Right atrium auricular region (tissue), 2 donors: ENCODE measurements around the gene PSRC1. TPM values are rescaled to one million over a fixed set of nuclear protein-coding genes. Genes with fewer than 3 reads are reported as not detected.
"Not testable (repeated sequence)": the region's sequence is repeated elsewhere in the genome, so short reads cannot be mapped to it uniquely, and the experiment has no call there.

Source experiments
- DNase-seq: peaks from one replicate; pipeline ENCODE4 v3.0.0-alpha.2; 2019; ENCODE audit warnings: low spot score
- H3K27ac ChIP-seq, 2 donors: fragments of 200-600 bp; sonication (generic); 1 replicate in 1 of 2; 2 replicates in 1 of 2; pipeline ENCODE4 v1.5.1; 2016 to 2019
- H3K27me3 ChIP-seq, 2 donors: fragments of 200-600 bp; sonication (generic); one replicate each; pipeline versions ENCODE4 v1.5.1 to v1.6.0; 2017 to 2019
- H3K36me3 ChIP-seq: fragments of 200-600 bp; sonication (generic); one replicate; pipeline ENCODE4 v1.5.1; 2016
- H3K4me1 ChIP-seq, 2 donors: fragments of 200-600 bp; sonication (generic); one replicate each; pipeline versions ENCODE4 v1.5.1 to v1.6.0; 2017 to 2019
- H3K4me3 ChIP-seq, 2 donors: fragments of 200-600 bp; sonication (generic); 1 replicate in 1 of 2; 2 replicates in 1 of 2; pipeline ENCODE4 v1.5.1; 2017 to 2019; ENCODE audit warnings: mild to moderate bottlenecking in 1 of 2, moderate library complexity in 1 of 2
- H3K9me3 ChIP-seq, 2 donors: fragments of 200-600 bp; sonication (generic); one replicate each; pipeline ENCODE4 v1.5.1; 2019
- total RNA-seq, 2 donors: library from RNA; depleted of rRNA; stranded (reverse); fragments of >200 nt; gene quantifications; one replicate each; pipeline ENCODE4 v1.1.0, GENCODE V29; 2016
- TF ChIP-seq, protein P1 (sequence below), 2 donors: fragments of 200-600 bp; sonication (generic); IDR thresholded peaks; one replicate each; pipeline ENCODE4 v1.5.1; 2019; ENCODE audit warnings: antibody characterized with exemption in 2 of 2

Gene PSRC1
- total RNA-seq, 2 donors from 2014 or later, result 2.2 to 2.4 TPM

DNA sequence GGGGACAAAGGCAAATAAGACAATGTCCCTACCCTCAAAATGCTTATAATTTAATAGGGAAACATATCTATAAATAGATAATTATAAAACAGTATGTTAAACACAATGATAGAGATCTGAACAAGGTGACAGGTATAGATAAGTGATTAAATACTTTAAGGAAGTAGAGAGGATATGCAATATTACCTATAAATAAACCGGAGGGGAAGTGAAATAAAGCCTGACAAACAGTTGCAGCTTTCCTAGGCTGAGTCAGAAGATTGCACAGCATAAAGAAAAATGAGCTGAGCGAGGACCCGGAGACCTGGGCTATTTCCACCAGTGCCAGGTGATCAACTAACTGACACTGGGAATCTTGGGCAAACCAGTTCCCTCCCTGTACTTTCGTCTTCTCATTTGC lies 11.5 kb upstream of the PSRC1 start:
- TF ChIP-seq, protein P1, sequence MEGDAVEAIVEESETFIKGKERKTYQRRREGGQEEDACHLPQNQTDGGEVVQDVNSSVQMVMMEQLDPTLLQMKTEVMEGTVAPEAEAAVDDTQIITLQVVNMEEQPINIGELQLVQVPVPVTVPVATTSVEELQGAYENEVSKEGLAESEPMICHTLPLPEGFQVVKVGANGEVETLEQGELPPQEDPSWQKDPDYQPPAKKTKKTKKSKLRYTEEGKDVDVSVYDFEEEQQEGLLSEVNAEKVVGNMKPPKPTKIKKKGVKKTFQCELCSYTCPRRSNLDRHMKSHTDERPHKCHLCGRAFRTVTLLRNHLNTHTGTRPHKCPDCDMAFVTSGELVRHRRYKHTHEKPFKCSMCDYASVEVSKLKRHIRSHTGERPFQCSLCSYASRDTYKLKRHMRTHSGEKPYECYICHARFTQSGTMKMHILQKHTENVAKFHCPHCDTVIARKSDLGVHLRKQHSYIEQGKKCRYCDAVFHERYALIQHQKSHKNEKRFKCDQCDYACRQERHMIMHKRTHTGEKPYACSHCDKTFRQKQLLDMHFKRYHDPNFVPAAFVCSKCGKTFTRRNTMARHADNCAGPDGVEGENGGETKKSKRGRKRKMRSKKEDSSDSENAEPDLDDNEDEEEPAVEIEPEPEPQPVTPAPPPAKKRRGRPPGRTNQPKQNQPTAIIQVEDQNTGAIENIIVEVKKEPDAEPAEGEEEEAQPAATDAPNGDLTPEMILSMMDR (IDR thresholded peaks at IDR 0.05), result no peak
- Histone ChIP-seq H3K4me1 (peaks cover 0 to 27% of the 10 kb centered on the region in 2 donors), H3K4me3 (no peak overlapping the region), H3K9me3 (no peaks in the 10 kb centered on the region), H3K27ac (no peak overlapping the region), H3K36me3 (peaks cover 16% of the 10 kb centered on the region), H3K27me3 (no peaks in the 10 kb centered on the region)
- no peak for DNase-seq

DNA sequence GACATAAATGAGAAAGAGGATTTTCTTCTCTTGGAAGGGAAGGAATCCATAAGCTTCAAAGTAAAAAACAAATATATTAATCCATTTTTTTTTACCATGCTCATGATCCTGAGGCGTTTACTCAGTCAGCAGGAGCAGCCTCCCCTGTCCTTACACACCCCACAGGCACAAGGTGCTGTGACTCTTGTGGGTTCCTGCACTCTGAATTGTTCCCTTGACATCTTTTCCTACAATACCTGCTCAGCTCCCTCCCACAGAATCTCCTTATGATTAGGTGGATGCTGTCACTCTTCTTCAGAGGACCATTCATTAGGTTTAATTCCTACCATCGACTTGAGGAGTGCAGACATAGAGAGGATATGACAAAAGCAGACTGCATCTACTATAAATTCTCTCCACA lies 10.1 kb upstream of the PSRC1 start:
- Histone ChIP-seq H3K4me1 (peaks cover 0 to 12% of the 10 kb centered on the region in 2 donors), H3K36me3 (peaks cover 16% of the 10 kb centered on the region), H3K27me3 (no peaks in the 10 kb centered on the region), H3K27ac (no peak overlapping the region), H3K4me3 (no peak overlapping the region), H3K9me3 (no peaks in the 10 kb centered on the region)
- no peak for DNase-seq
- TF ChIP-seq, protein P1 (IDR thresholded peaks at IDR 0.05), result no peak

DNA sequence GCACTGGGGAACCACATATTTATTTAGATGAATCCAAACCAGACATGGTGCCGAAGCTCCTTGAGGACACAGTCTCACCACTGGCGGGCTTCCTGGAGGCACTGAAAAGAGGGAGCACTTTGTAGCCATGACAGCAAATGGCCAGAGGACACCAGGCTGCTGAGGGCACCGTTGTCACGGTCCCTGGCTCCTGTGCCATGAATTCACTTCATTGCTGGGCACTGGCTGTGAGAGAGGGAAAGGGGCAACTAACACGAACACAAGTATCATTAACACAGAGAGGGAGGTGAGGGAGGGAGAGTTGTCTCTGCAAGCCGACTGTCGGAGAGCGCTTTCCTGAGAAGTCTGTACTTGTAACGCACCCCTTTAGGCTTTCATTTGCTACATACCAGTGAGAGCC lies 9.4 kb upstream of the PSRC1 start:
- Histone ChIP-seq H3K36me3 (peaks cover 16% of the 10 kb centered on the region), H3K27ac (no peak overlapping the region), H3K27me3 (no peaks in the 10 kb centered on the region), H3K9me3 (no peaks in the 10 kb centered on the region), H3K4me1 (peaks cover 0 to 6% of the 10 kb centered on the region in 2 donors), H3K4me3 (no peak overlapping the region)
- TF ChIP-seq, protein P1 (IDR thresholded peaks at IDR 0.05), result no peak
- DNase-seq, result no peak

DNA sequence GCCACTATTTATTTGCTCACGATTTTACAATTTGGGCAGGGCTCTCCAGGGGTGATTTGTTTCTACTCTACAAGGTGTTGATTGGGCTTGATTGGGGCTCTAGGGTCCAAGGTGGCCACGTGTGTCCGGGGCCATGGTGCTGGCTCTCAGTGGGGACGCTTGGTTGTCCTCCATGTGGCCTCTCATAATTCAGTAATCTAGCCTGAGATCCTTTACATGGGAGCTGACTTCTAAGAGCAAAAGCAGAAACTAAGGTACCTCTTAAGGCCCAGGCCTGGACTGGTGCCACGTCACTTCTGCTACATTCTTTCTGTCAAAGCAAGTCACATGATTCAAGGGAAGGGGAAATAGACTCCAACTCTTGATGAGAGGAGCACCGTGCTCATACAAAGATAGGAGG lies 8.1 kb upstream of the PSRC1 start:
- peaks cover 16% of the 10 kb centered on the region for H3K36me3 ChIP-seq
- H3K9me3 ChIP-seq, result no peaks in the 10 kb centered on the region
- no peak overlapping the region for H3K4me3 ChIP-seq
- no peak for DNase-seq
- TF ChIP-seq, protein P1 (IDR thresholded peaks at IDR 0.05), result no peak
- no peaks in the 10 kb centered on the region for H3K27me3 ChIP-seq
- peak overlapping the region; percentile 28 to 69 for H3K27ac ChIP-seq
- peaks cover 0 to 6% of the 10 kb centered on the region in 2 donors for H3K4me1 ChIP-seq

DNA sequence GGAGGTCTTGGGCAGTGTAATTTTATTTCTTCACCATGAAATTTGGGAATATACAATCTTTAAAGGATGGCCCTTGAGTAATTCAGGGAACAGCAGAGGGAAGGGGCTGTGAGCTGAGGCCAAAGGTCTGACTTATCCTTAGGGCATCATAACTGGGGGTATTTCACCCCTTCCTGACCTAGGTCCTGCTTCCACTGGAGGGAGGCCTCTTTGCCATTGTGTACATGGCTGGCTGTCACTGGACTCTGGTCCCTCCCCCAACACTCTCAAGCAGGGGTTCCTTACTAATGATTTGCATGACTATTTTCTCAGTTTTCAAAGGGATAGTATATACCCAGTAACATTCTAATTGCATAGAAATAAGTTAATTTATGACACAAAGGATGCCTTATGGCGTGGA lies 7.2 kb upstream of the PSRC1 start:
- Histone ChIP-seq H3K36me3 (peaks cover 13% of the 10 kb centered on the region), H3K27ac (no peak overlapping the region), H3K4me1 (peaks cover 0 to 6% of the 10 kb centered on the region in 2 donors), H3K4me3 (no peak overlapping the region), H3K27me3 (no peaks in the 10 kb centered on the region), H3K9me3 (no peaks in the 10 kb centered on the region)
- no peak for DNase-seq
- TF ChIP-seq, protein P1 (IDR thresholded peaks at IDR 0.05), result no peak

DNA sequence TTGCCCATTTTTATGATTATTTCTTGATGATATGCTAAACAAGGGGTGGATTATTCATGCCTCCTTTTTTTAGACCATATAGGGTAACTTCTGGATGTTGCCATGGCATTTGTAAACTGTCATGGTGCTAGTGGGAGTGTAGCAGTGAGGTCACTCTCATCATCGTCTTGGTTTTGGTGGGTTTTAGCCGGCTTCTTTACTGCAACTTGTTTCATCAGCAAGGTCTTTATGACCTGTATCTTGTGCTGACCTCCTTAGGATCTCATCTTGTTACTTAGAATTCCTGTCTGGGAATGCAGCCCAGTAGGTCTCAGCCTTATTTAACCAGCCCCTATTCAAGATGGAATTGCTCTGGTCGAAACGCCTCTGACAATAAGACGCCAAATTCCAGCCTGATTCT lies 3.8 kb upstream of the PSRC1 start:
- peaks cover 0 to 27% of the 10 kb centered on the region in 2 donors for H3K4me1 ChIP-seq
- not testable (repeated sequence) for DNase-seq, H3K9me3 ChIP-seq, H3K27me3 ChIP-seq, H3K4me3 ChIP-seq, H3K27ac ChIP-seq, H3K36me3 ChIP-seq
